ENCODE data around the gene RIN3. TPM values are rescaled to one million over a fixed set of nuclear protein-coding genes. Genes with fewer than 3 reads are reported as not detected.

The RIN3 gene
- total and polyA plus RNA-seq, 7 experiments from 2014 or later, result 27.2 to 182 (median 114) TPM

DNA sequence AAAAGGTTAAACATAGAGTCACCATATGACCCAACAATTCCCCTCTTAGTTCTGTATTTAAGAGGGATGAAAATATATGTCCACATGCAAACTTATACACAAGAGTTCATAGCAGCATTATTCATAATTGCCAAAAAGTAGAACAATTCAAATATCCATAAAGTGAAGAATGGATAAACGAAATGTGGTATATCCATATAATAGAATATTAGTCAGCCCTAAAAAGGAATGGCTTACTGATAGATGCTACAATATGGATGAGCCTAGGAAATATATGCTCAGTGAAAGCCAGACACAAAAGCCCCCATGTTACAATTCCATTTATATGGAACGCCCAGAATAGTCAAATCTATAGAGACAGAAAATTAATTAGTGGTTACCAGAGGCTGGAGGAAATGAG is 44.1 kb upstream of the RIN3 start:
- Mint-ChIP-seq H3K4me1 (peaks cover 2 to 14% (median 10%) of the 10 kb centered on the region in 7 donors), H3K36me3 (peaks cover 0 to 3% (median 0%) of the 10 kb centered on the region in 5 donors), H3K27ac (no peak overlapping the region), H3K27me3 (peaks cover 0 to 14% (median 0%) of the 10 kb centered on the region in 5 donors), H3K4me3 (no peak overlapping the region), H3K9me3 (peaks cover 0 to 33% (median 10%) of the 10 kb centered on the region in 11 donors)
- H3K4me3 ChIP-seq (ENCODE audit: low read length), result no peak overlapping the region
- ATAC-seq (no peak), DNase-seq (no peak)
- H3K9me3 ChIP-seq (ENCODE audit: control insufficient read depth in 2 of 3, low read length in 3 of 3), result peaks cover 0 to 12% (median 0%) of the 10 kb centered on the region in 3 experiments
- CTCF ChIA-PET, result no interaction called here
- POLR2A ChIA-PET, result no interaction called here
- no peaks in the 10 kb centered on the region for H3K36me3 ChIP-seq (ENCODE audit: control insufficient read depth in 2 of 3, insufficient read depth in 3 of 3, low read length in 3 of 3)
- H3K27ac ChIP-seq (ENCODE audit: low read depth, low read length), result no peak overlapping the region
- intact Hi-C loops (cut with micrococcal nuclease), result no loop called here
- no peaks in the 10 kb centered on the region for H3K27me3 ChIP-seq (ENCODE audit: control insufficient read depth in 2 of 2, insufficient read depth in 2 of 2, low read length in 2 of 2)
- H3K4me1 ChIP-seq (ENCODE audit: control insufficient read depth in 2 of 2, insufficient read depth in 2 of 2, low read length in 2 of 2), result no peaks in the 10 kb centered on the region

GRCh38 chr14:92470215-92470614 is 43.4 kb upstream of the RIN3 start:
- DNase-seq (no peak), ATAC-seq (no peak)
- intact Hi-C loops (cut with micrococcal nuclease), result no loop called here
- Mint-ChIP-seq H3K27me3 (peaks cover 0 to 14% (median 0%) of the 10 kb centered on the region in 5 donors), H3K9me3 (peaks cover 0 to 33% (median 10%) of the 10 kb centered on the region in 11 donors), H3K36me3 (peaks cover 0 to 3% (median 0%) of the 10 kb centered on the region in 5 donors), H3K4me3 (no peak overlapping the region), H3K4me1 (peaks cover 2 to 14% (median 10%) of the 10 kb centered on the region in 7 donors), H3K27ac (no peak overlapping the region)
- Histone ChIP-seq H3K36me3 (ENCODE audit: control insufficient read depth in 2 of 3, insufficient read depth in 3 of 3, low read length in 3 of 3) (no peaks in the 10 kb centered on the region), H3K4me1 (ENCODE audit: control insufficient read depth in 2 of 2, insufficient read depth in 2 of 2, low read length in 2 of 2) (no peaks in the 10 kb centered on the region), H3K27me3 (ENCODE audit: control insufficient read depth in 2 of 2, insufficient read depth in 2 of 2, low read length in 2 of 2) (no peaks in the 10 kb centered on the region), H3K9me3 (ENCODE audit: control insufficient read depth in 2 of 3, low read length in 3 of 3) (peaks cover 0 to 12% (median 0%) of the 10 kb centered on the region in 3 experiments), H3K4me3 (ENCODE audit: low read length) (no peak overlapping the region), H3K27ac (ENCODE audit: low read depth, low read length) (no peak overlapping the region)
- POLR2A ChIA-PET, result no interaction called here
- CTCF ChIA-PET, result no interaction called here

DNA sequence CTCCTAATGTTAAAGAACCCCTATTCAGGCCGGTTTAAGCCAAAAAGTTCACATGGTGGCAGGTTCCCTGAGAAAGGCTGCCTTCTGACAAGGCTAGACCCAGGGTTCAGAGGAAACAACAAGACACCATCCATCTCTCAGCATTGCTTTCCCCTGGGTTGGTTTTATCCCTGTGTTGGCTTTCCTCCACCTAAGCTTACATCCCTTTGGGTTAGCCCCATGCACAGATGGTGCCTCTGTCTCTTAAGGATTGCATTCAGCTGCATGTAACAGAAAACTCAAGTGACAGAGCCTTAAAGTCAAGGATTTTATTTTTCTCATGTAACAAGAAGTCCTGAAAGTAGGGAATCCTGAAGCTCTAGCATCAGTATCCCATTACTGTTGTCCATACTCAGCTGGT is 42.8 kb upstream of the RIN3 start:
- peaks cover 0 to 3% (median 0%) of the 10 kb centered on the region in 5 donors for H3K36me3 Mint-ChIP-seq
- Histone ChIP-seq H3K9me3 (ENCODE audit: control insufficient read depth in 2 of 3, low read length in 3 of 3) (peaks cover 0 to 12% (median 0%) of the 10 kb centered on the region in 3 experiments), H3K4me3 (ENCODE audit: low read length) (no peak overlapping the region), H3K4me1 (ENCODE audit: control insufficient read depth in 2 of 2, insufficient read depth in 2 of 2, low read length in 2 of 2) (no peaks in the 10 kb centered on the region), H3K27me3 (ENCODE audit: control insufficient read depth in 2 of 2, insufficient read depth in 2 of 2, low read length in 2 of 2) (no peaks in the 10 kb centered on the region), H3K27ac (ENCODE audit: low read depth, low read length) (no peak overlapping the region), H3K36me3 (ENCODE audit: control insufficient read depth in 2 of 3, insufficient read depth in 3 of 3, low read length in 3 of 3) (no peaks in the 10 kb centered on the region)
- no peak overlapping the region for H3K4me3 Mint-ChIP-seq
- ChIA-PET POLR2A (no interaction called here), CTCF (no interaction called here)
- DNase-seq (no peak), ATAC-seq (no peak)
- peaks cover 0 to 33% (median 10%) of the 10 kb centered on the region in 11 donors for H3K9me3 Mint-ChIP-seq
- intact Hi-C loops (cut with micrococcal nuclease), result no loop called here
- peaks cover 0 to 14% (median 0%) of the 10 kb centered on the region in 5 donors for H3K27me3 Mint-ChIP-seq
- H3K27ac Mint-ChIP-seq, result no peak overlapping the region
- peaks cover 2 to 14% (median 11%) of the 10 kb centered on the region in 7 donors for H3K4me1 Mint-ChIP-seq

GRCh38 chr14:92471919-92472318 is 41.7 kb upstream of the RIN3 start:
- Histone ChIP-seq H3K4me1 (ENCODE audit: control insufficient read depth in 2 of 2, insufficient read depth in 2 of 2, low read length in 2 of 2) (no peaks in the 10 kb centered on the region), H3K36me3 (ENCODE audit: control insufficient read depth in 2 of 3, insufficient read depth in 3 of 3, low read length in 3 of 3) (no peaks in the 10 kb centered on the region), H3K27me3 (ENCODE audit: control insufficient read depth in 2 of 2, insufficient read depth in 2 of 2, low read length in 2 of 2) (no peaks in the 10 kb centered on the region), H3K4me3 (ENCODE audit: low read length) (no peak overlapping the region), H3K27ac (ENCODE audit: low read depth, low read length) (no peak overlapping the region), H3K9me3 (ENCODE audit: control insufficient read depth in 2 of 3, low read length in 3 of 3) (peaks cover 0 to 8% (median 0%) of the 10 kb centered on the region in 3 experiments)
- Mint-ChIP-seq H3K27ac (no peak overlapping the region), H3K9me3 (peaks cover 0 to 31% (median 10%) of the 10 kb centered on the region in 11 donors), H3K4me1 (peaks cover 2 to 14% (median 11%) of the 10 kb centered on the region in 7 donors), H3K36me3 (peaks cover 0 to 3% (median 0%) of the 10 kb centered on the region in 5 donors), H3K4me3 (no peak overlapping the region), H3K27me3 (peaks cover 0 to 14% (median 0%) of the 10 kb centered on the region in 5 donors)
- intact Hi-C loops (cut with micrococcal nuclease), result no loop called here
- DNase-seq, result no peak
- CTCF ChIA-PET, result no interaction called here
- POLR2A ChIA-PET, result no interaction called here
- ATAC-seq, result no peak

DNA sequence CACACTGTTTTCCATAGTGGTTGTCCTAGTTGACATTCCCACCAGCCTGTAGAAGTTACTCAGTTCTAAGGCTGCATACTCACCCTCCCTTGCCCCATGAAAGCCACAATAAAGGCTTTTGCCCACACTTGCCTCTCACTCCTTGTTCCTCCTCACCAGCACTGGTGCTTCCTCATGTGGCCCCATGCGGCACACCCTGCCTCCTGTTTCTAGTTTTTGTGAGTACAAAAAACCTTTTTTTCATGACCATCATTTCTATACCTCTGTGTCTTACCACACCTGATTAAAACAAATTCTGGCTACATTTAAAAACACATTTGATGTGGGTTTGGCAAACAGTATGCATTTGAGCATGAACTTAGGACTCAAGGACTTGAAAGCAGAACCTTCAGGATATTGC is 40.7 kb upstream of the RIN3 start:
- ATAC-seq, result peak; percentile 77
- Mint-ChIP-seq H3K9me3 (peaks cover 0 to 21% (median 6%) of the 10 kb centered on the region in 11 donors), H3K36me3 (peaks cover 0 to 3% (median 0%) of the 10 kb centered on the region in 5 donors), H3K27ac (peak overlapping the region in 1 of 9 donors; percentile 1), H3K4me1 (peaks cover 2 to 14% (median 11%) of the 10 kb centered on the region in 7 donors), H3K27me3 (peaks cover 0 to 19% (median 0%) of the 10 kb centered on the region in 5 donors), H3K4me3 (no peak overlapping the region)
- POLR2A ChIA-PET, result no interaction called here
- no peak for DNase-seq
- H3K9me3 ChIP-seq (ENCODE audit: control insufficient read depth in 2 of 3, low read length in 3 of 3), result no peaks in the 10 kb centered on the region
- H3K36me3 ChIP-seq (ENCODE audit: control insufficient read depth in 2 of 3, insufficient read depth in 3 of 3, low read length in 3 of 3), result no peaks in the 10 kb centered on the region
- H3K4me1 ChIP-seq (ENCODE audit: control insufficient read depth in 2 of 2, insufficient read depth in 2 of 2, low read length in 2 of 2), result no peaks in the 10 kb centered on the region
- H3K27ac ChIP-seq (ENCODE audit: low read depth, low read length), result no peak overlapping the region
- intact Hi-C loops (cut with micrococcal nuclease), result no loop called here
- H3K4me3 ChIP-seq (ENCODE audit: low read length), result no peak overlapping the region
- CTCF ChIA-PET, result no interaction called here
- no peaks in the 10 kb centered on the region for H3K27me3 ChIP-seq (ENCODE audit: control insufficient read depth in 2 of 2, insufficient read depth in 2 of 2, low read length in 2 of 2)

DNA sequence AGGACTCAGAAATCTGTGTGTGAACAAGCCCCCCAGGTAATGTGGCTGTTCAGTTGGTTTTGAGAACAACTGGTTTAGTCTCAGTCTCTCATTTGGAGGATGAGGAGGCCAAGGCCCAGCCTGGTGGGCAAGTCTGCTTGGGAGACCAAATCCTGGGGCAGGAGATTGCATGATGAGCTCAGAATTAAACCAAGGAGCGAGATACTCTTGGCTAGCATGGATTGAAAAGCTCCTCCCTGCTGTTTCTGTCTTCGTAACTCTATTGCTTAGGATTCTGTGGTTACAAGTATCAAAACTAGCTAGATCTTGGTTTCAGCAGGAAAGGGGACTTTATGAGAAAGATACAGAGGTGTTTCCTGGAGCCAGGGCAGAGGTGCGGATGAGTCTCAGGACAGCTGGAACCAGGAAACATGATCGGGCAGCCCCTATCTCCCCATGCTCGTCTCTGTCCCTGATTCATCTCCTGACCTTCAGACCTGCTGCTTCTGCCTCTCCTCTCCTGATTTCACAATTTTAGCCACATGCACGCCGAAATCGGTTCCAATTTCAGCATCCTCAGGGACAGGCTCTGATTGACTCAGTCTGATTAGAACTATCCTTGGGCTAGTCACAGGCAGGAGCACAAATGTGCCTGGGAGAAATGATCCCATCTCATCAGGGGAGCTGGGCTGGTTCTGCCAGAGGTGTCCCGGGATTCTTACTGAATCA is 40.2 kb upstream of the RIN3 start:
- H3K4me1 Mint-ChIP-seq, result peaks cover 2 to 14% (median 11%) of the 10 kb centered on the region in 7 donors
- H3K36me3 ChIP-seq (ENCODE audit: control insufficient read depth in 2 of 3, insufficient read depth in 3 of 3, low read length in 3 of 3), result no peaks in the 10 kb centered on the region
- CTCF ChIA-PET, result no interaction called here
- no peaks in the 10 kb centered on the region for H3K9me3 ChIP-seq (ENCODE audit: control insufficient read depth in 2 of 3, low read length in 3 of 3)
- intact Hi-C loops (cut with micrococcal nuclease), result no loop called here
- peaks cover 0 to 3% (median 0%) of the 10 kb centered on the region in 5 donors for H3K36me3 Mint-ChIP-seq
- POLR2A ChIA-PET, result no interaction called here
- H3K4me1 ChIP-seq (ENCODE audit: control insufficient read depth in 2 of 2, insufficient read depth in 2 of 2, low read length in 2 of 2), result no peaks in the 10 kb centered on the region
- no peak overlapping the region for H3K27ac ChIP-seq (ENCODE audit: low read depth, low read length)
- H3K9me3 Mint-ChIP-seq, result peaks cover 0 to 19% (median 6%) of the 10 kb centered on the region in 11 donors
- no peak overlapping the region for H3K27ac Mint-ChIP-seq
- peak; percentile 36 for ATAC-seq
- no peak overlapping the region for H3K4me3 ChIP-seq (ENCODE audit: low read length)
- no peaks in the 10 kb centered on the region for H3K27me3 ChIP-seq (ENCODE audit: control insufficient read depth in 2 of 2, insufficient read depth in 2 of 2, low read length in 2 of 2)
- DNase-seq, result no peak
- no peak overlapping the region for H3K4me3 Mint-ChIP-seq
- peaks cover 0 to 22% (median 0%) of the 10 kb centered on the region in 5 donors for H3K27me3 Mint-ChIP-seq

Measured in naive thymus-derived CD4-positive, alpha-beta T cell (primary cell).